ENCODE measurements around the gene PBX3.

PBX3 gene

GRCh38 chr9:125748446-125749099 is 1.4 kb downstream of the PBX3 start:
- Histone ChIP-seq H3K9me3 (ENCODE audit: control insufficient read depth, insufficient read depth, low read length) (no peaks in the 10 kb centered on the region), H3K27ac (ENCODE audit: low read depth, low read length) (peak overlapping the region; percentile 52), H3K36me3 (ENCODE audit: control insufficient read depth, insufficient read depth, low read length) (peaks cover 21% of the 10 kb centered on the region), H3K27me3 (ENCODE audit: control insufficient read depth, insufficient read depth, low read length) (no peaks in the 10 kb centered on the region), H3K4me3 (ENCODE audit: low read depth, low read length) (peak overlapping the region; percentile 82), H3K4me1 (ENCODE audit: control insufficient read depth, insufficient read depth, low read length) (peaks cover 58% of the 10 kb centered on the region), H3K9ac (ENCODE audit: low read depth, low read length) (peak overlapping the region; percentile 65)

- Histone ChIP-seq H3K4me3 (ENCODE audit: low read depth, low read length) (peak overlapping the region; percentile 82), H3K4me1 (ENCODE audit: control insufficient read depth, insufficient read depth, low read length) (peaks cover 66% of the 10 kb centered on the region), H3K27ac (ENCODE audit: low read depth, low read length) (no peak overlapping the region), H3K9ac (ENCODE audit: low read depth, low read length) (no peak overlapping the region), H3K27me3 (ENCODE audit: control insufficient read depth, insufficient read depth, low read length) (no peaks in the 10 kb centered on the region), H3K9me3 (ENCODE audit: control insufficient read depth, insufficient read depth, low read length) (no peaks in the 10 kb centered on the region), H3K36me3 (ENCODE audit: control insufficient read depth, insufficient read depth, low read length) (peaks cover 21% of the 10 kb centered on the region)
Observed at GRCh38 chr9:125749287-125749935, 2.2 kb downstream of the PBX3 start.

- Histone ChIP-seq H3K9me3 (ENCODE audit: control insufficient read depth, insufficient read depth, low read length) (no peaks in the 10 kb centered on the region), H3K27me3 (ENCODE audit: control insufficient read depth, insufficient read depth, low read length) (no peaks in the 10 kb centered on the region), H3K36me3 (ENCODE audit: control insufficient read depth, insufficient read depth, low read length) (peaks cover 21% of the 10 kb centered on the region), H3K4me1 (ENCODE audit: control insufficient read depth, insufficient read depth, low read length) (peaks cover 71% of the 10 kb centered on the region), H3K9ac (ENCODE audit: low read depth, low read length) (no peak overlapping the region; the same call in 1 of the 2 replicates), H3K27ac (ENCODE audit: low read depth, low read length) (peak overlapping the region; percentile 78), H3K4me3 (ENCODE audit: low read depth, low read length) (peak overlapping the region; percentile 82)
Observed at GRCh38 chr9:125749951-125750626, 2.9 kb downstream of the PBX3 start.

- Histone ChIP-seq H3K9ac (ENCODE audit: low read depth, low read length) (no peak overlapping the region), H3K36me3 (ENCODE audit: control insufficient read depth, insufficient read depth, low read length) (peaks cover 21% of the 10 kb centered on the region), H3K27me3 (ENCODE audit: control insufficient read depth, insufficient read depth, low read length) (no peaks in the 10 kb centered on the region), H3K4me1 (ENCODE audit: control insufficient read depth, insufficient read depth, low read length) (peaks cover 71% of the 10 kb centered on the region), H3K4me3 (ENCODE audit: low read depth, low read length) (peak overlapping the region; percentile 82), H3K27ac (ENCODE audit: low read depth, low read length) (peak overlapping the region; percentile 78), H3K9me3 (ENCODE audit: control insufficient read depth, insufficient read depth, low read length) (no peaks in the 10 kb centered on the region)
Observed at GRCh38 chr9:125750627-125751011, 3.4 kb downstream of the PBX3 start.

DNA sequence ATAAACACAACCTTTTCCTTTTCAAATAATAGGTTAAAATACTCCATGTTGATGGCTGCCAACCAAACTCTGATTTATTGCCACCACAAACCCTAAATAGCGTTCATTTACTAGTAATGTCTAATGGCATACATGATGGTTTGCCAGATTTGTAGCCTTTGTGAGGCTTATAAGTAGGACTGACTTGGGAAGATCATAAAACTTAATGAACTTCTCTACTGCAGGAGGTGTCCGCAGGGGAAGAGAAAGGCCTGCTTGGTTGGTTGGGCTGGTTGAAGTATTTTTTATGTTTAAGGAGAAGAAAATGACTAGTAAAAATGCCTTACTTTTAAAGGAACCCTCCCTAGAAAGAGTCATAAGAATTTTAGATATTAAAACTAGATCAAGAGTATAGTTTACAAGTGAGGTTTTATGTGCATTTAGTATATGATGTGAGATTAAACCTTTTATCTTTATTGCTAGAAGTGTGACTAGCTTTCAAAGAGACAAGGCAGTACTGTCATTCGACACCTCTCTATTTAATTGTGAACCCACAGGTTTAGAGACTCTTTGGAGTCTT is 5.0 kb downstream of the PBX3 start:
- peak overlapping the region; percentile 37 for H3K4me3 ChIP-seq (ENCODE audit: low read depth, low read length)
- no peaks in the 10 kb centered on the region for H3K27me3 ChIP-seq (ENCODE audit: control insufficient read depth, insufficient read depth, low read length)
- H3K4me1 ChIP-seq (ENCODE audit: control insufficient read depth, insufficient read depth, low read length) = peaks cover 84% of the 10 kb centered on the region
- peaks cover 21% of the 10 kb centered on the region for H3K36me3 ChIP-seq (ENCODE audit: control insufficient read depth, insufficient read depth, low read length)
- no peaks in the 10 kb centered on the region for H3K9me3 ChIP-seq (ENCODE audit: control insufficient read depth, insufficient read depth, low read length)
- no peak overlapping the region for H3K9ac ChIP-seq (ENCODE audit: low read depth, low read length)
- peak overlapping the region; percentile 67 for H3K27ac ChIP-seq (ENCODE audit: low read depth, low read length)

DNA sequence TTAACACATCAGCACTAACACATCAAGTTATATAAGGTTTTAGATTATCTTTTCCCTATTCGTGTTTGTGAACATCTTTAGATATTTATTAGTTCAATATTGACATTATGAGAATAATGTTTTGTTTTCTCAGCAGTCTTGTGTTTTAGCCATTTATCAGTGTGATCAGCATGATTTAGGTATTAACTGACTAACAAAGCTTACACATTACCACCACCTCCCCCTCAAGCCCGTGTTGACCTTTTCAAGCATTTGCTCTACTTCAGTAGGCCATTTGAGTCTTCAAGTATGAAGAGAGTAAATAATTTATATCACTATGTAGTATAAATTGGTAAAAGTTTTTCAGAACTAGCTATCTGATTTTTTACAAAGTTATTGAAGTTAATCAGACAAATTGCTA is 6.9 kb downstream of the PBX3 start:
- Histone ChIP-seq H3K36me3 (ENCODE audit: control insufficient read depth, insufficient read depth, low read length) (peaks cover 18% of the 10 kb centered on the region), H3K9ac (ENCODE audit: low read depth, low read length) (no peak overlapping the region), H3K4me3 (ENCODE audit: low read depth, low read length) (no peak overlapping the region), H3K9me3 (ENCODE audit: control insufficient read depth, insufficient read depth, low read length) (no peaks in the 10 kb centered on the region), H3K4me1 (ENCODE audit: control insufficient read depth, insufficient read depth, low read length) (peaks cover 100% of the 10 kb centered on the region), H3K27me3 (ENCODE audit: control insufficient read depth, insufficient read depth, low read length) (no peaks in the 10 kb centered on the region), H3K27ac (ENCODE audit: low read depth, low read length) (peak overlapping the region; percentile 69)

DNA sequence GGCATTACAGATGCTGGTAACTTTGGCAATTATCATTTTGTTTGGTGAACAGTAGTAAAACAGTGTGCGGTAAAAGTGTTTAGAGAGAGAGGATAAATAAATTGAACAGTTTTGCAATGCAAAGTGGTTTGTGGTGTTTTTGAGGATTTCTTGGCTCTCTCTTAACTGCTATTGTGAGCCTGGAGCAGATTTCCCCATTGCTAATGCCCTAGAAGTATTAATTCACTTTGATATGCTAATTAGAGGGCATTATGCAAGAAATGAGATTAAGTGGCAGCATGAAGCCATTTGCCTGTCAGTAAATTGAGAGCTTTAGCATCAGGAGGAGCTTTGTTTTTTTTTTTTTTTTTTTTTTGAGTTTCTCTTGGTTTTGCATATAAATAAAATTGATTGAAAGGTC is 8.2 kb downstream of the PBX3 start:
- H3K27me3 ChIP-seq (ENCODE audit: control insufficient read depth, insufficient read depth, low read length) = no peaks in the 10 kb centered on the region
- peak overlapping the region; percentile 71 for H3K27ac ChIP-seq (ENCODE audit: low read depth, low read length)
- H3K4me3 ChIP-seq (ENCODE audit: low read depth, low read length) = peak overlapping the region; percentile 26
- no peaks in the 10 kb centered on the region for H3K9me3 ChIP-seq (ENCODE audit: control insufficient read depth, insufficient read depth, low read length)
- H3K4me1 ChIP-seq (ENCODE audit: control insufficient read depth, insufficient read depth, low read length) = peaks cover 100% of the 10 kb centered on the region
- peaks cover 10% of the 10 kb centered on the region; the same call in 1 of the 2 replicates for H3K36me3 ChIP-seq (ENCODE audit: control insufficient read depth, insufficient read depth, low read length)
- H3K9ac ChIP-seq (ENCODE audit: low read depth, low read length) = no peak overlapping the region

GRCh38 chr9:125756518-125756917 is 9.3 kb downstream of the PBX3 start:
- Histone ChIP-seq H3K4me1 (ENCODE audit: control insufficient read depth, insufficient read depth, low read length) (peaks cover 100% of the 10 kb centered on the region), H3K9me3 (ENCODE audit: control insufficient read depth, insufficient read depth, low read length) (no peaks in the 10 kb centered on the region), H3K27ac (ENCODE audit: low read depth, low read length) (peak overlapping the region; percentile 71), H3K4me3 (ENCODE audit: low read depth, low read length) (no peak overlapping the region; the same call in 1 of the 2 replicates), H3K36me3 (ENCODE audit: control insufficient read depth, insufficient read depth, low read length) (peaks cover 5% of the 10 kb centered on the region; the same call in 1 of the 2 replicates), H3K9ac (ENCODE audit: low read depth, low read length) (no peak overlapping the region), H3K27me3 (ENCODE audit: control insufficient read depth, insufficient read depth, low read length) (no peaks in the 10 kb centered on the region)

DNA sequence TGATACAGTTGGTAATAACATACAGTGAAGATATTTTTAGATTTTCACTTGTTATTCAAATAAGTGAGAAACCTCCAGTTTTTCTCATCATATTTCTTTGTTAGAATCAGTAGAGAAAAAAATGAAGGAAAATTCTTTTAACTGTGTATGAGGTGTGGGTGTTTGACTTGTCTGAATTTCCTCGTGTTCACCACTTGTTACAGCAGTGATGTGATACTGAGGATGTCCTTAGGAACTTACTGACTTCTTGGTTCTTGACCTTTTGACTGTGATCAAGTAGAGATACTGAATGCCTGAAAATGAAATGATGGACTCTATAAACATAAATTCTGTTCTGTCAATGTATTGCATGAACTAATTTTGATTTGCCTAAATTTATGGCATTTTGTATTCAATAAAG is 10.7 kb downstream of the PBX3 start:
- Histone ChIP-seq H3K36me3 (ENCODE audit: control insufficient read depth, insufficient read depth, low read length) (0 out of 2 replicates have a peak, but pooled peaks cover 5% of the 10 kb centered on the region), H3K27me3 (ENCODE audit: control insufficient read depth, insufficient read depth, low read length) (no peaks in the 10 kb centered on the region), H3K4me1 (ENCODE audit: control insufficient read depth, insufficient read depth, low read length) (peaks cover 100% of the 10 kb centered on the region), H3K27ac (ENCODE audit: low read depth, low read length) (peak overlapping the region; percentile 13), H3K9ac (ENCODE audit: low read depth, low read length) (no peak overlapping the region), H3K4me3 (ENCODE audit: low read depth, low read length) (no peak overlapping the region), H3K9me3 (ENCODE audit: control insufficient read depth, insufficient read depth, low read length) (no peaks in the 10 kb centered on the region)

GRCh38 chr9:125758986-125759763 is 12.0 kb downstream of the PBX3 start:
- Histone ChIP-seq H3K36me3 (ENCODE audit: control insufficient read depth, insufficient read depth, low read length) (no peaks in the 10 kb centered on the region), H3K4me3 (ENCODE audit: low read depth, low read length) (peak overlapping the region; percentile 23; the same call in 1 of the 2 replicates), H3K9ac (ENCODE audit: low read depth, low read length) (no peak overlapping the region), H3K27ac (ENCODE audit: low read depth, low read length) (peak overlapping the region; percentile 87), H3K9me3 (ENCODE audit: control insufficient read depth, insufficient read depth, low read length) (no peaks in the 10 kb centered on the region), H3K4me1 (ENCODE audit: control insufficient read depth, insufficient read depth, low read length) (peaks cover 100% of the 10 kb centered on the region), H3K27me3 (ENCODE audit: control insufficient read depth, insufficient read depth, low read length) (no peaks in the 10 kb centered on the region)
